Pons (tissue), 1 donor: Measurements from ENCODE around the gene SESN2.

ENCODE experiments used
- DNase-seq: peaks from one replicate; pipeline ENCODE4 v3.0.0-alpha.2; 2016; ENCODE audit warnings: low spot score

The SESN2 gene

DNA sequence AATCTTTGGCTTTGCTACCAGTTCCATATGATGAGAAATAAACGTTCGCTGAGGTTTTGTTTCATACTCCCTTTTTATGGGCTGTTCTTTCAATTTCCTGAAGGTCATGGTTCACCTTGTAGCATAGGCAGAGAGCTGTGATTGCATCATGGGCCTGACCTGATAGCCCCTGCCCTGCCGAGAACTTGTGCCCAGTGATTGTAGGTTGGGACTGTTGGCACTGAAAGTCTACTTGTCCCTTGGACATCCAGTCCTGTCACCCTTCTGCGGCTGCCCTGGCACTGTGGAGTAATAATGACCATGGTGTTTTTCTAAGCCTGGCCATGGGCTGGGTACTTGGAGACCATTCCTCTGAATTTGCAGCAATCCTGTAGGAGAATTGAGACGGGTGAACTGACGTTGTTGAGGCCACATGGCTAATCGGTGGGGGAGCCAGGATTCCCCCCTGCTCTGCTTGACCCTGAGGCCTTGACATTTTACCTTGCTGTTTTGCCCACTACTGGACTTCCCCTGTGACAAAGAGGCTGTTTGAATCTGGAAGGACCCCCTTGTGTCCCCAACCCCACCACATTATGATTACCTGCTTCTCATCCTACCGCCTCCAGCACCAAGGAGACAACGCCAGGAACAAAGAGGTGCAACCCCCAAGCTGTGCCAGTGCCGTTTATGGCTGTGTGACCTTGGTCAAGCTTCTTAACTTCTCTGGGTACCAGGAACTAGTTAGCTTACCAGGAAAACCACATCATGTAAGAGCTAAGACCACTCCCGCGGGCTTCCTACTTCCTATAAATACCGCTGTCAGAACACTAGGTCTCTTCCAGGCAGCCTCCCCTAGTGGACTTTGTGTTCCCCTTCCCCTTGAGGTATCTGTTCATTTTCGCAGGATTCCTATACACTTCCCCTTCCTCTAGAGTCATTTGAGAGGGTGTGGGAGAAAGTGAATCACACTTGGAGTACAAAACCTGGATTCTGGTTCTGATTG is 23.4 kb downstream of the SESN2 start:
- no peak for DNase-seq

DNA sequence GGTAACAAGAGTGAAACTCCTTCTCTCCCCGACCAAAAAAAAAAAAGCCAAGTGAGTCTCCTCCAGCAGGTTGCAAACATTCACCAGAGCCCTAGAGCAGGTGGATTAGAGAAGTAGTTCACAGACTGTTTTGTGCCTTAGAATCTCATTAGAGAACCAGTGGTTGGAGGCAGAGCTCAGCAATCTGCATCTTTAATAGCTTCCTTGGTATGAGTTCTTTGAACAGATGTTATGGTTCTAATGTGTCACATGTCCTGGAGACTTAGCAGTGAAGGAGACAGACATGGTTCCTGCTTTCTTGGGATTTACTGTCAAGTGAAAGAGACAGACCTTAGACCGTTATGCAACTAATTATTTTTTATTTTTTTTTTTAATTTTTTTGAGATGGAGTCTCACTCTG is 26.8 kb downstream of the SESN2 start:
- DNase-seq: no peak

DNA sequence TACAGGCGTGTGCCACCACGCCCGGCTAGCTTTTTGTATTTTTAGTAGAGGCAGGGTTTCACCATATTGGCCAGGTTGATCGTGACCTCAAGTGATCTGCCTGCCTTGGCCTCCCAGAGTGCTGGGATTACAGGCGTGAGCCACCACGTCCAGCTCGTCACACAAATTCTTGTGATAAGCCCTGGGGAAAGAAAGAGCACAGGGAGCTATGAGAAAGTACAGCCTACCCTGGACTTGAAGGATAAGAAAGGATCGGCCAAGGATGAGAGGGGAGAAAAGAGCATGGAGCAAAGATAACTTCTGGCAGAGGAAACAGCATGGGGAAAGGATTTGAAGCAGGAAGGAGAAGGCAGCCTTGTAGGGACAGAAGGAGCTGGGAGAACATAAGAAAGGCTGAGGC is 29.2 kb downstream of the SESN2 start:
- DNase-seq: no peak

DNA sequence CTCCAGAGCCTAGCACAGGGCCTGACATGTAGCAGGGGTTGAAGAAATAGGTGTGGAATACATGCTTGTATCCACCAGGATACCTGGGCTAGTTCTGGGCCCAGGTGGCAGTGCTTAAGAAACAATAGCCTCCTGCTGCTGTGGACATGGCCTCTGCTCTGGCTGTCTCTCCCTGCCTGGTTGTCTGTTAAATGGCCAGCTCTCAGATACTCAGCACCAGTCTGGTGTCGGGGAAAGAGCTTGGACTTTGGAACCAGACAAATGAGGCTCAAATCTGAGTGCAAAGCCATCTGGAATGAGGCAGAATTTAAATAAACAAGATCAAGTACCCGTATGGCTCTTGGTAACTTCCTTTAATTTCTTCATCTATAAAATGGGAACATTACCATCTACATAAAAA is 31.5 kb downstream of the SESN2 start:
- no peak for DNase-seq

DNA sequence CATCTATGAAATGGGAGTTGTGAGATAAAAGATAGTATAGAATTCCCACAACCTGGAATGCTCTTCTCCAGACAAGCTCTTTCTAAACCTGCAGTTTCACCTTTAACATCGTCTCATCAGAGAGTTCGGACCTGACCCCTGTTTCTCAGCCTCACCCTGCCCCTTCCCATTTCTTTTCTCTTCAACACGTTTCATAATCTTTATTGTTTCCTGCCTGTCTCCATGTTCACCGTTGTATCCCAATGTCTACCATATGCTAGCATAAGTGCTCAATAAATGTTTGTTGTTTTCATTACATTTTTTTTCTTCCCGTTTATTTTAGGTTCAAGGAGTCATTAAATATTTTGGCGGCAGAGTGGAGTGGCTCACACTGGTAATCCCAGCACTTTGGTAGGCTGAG is 32.4 kb downstream of the SESN2 start:
- no peak for DNase-seq

DNA sequence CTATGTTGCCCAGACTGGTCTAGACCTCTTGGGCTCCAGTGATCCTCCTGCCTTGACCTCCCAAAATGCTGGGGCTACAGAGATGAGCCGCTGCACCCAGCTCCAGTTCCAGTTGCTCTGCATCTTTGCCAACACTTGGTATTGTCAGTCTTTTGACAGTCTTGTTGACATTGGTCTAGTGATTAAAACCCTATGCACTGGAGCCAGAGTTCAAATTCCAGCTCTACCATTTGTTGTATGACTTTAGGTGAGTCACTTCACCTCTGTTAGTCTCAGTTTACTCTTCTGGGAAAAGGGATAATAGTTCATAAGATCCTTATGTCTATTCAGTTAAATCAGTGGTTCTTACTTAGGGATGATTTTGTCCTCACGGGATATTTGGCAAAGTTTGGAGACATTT is 36.6 kb downstream of the SESN2 start:
- no peak for DNase-seq

DNA sequence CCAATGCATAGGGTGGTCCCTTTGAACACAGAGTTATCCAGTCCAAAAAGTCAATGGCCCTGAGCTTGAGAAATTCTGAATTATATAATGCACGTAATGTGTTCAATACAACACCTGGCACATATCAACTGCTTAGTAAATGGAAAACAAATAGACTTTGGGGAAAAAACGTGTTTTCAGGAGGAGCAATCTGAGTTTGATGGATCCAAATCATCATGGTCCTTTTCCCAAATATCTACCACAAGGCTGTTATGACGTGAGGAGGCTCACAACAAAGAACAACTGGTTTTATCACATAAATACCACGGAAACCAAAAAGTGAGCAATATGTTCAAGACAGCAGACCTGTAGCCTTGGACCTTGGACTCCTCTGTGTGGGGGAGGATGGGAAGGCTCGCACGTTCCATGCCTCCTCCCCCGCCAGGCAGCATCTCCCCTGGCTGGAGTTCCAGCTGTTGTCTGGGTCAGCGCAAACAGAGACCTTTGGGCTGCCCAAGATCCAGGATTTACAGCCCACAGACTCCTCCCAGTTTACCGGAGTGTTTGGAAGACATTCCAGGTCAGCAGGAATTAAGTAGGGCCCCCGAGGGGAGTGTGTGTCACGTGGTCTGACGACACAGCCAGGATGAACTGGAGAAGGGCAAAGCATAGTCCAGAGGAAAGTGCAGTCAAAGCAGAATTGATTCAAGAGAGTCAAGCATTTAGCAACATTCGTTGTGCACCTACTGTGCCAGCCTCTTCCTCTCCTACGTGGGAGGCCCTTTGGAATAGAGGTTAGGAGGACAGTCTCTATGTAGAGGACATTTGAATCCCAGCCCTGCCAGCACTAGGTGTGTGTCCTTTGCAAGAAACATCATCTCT is 37.3 kb downstream of the SESN2 start:
- no peak for DNase-seq

DNA sequence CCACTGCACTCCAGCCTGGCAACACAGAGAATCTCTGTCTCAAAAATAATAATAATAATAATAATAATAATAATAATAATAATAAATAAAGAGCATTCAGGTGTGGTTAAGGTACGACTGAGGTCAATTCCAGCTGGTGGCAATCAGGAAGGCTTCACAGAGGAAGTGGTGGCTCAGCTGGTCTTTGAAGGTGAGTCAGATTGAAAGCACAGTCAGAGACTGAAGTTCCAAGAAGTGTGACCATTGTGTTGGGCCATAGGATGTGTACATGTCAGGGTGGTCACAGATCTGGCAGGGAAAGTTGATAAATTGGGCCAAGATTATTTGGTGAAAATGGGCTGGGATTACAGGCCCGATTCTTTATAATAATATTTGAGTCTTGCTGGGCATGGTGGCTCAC is 38.5 kb downstream of the SESN2 start:
- DNase-seq: no peak

DNA sequence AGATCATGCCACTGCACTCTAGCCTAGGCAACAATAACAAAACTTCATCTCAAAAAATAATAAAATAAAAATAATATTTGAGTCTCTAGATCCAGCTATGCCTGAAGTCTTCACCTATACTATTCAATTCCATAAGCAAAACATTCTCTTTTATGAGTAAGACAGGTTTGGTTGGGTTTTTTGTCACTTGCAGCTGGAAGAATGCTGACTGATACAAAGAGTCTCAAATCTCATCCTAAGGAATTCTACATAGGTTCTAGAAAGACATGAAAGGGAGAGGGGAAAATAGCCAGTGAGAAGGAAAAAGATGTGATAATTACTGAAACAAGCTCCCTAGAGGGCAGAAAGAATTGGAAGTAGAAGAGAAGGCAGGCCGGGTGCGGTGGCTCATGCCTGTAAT is 39.1 kb downstream of the SESN2 start:
- DNase-seq: no peak

DNA sequence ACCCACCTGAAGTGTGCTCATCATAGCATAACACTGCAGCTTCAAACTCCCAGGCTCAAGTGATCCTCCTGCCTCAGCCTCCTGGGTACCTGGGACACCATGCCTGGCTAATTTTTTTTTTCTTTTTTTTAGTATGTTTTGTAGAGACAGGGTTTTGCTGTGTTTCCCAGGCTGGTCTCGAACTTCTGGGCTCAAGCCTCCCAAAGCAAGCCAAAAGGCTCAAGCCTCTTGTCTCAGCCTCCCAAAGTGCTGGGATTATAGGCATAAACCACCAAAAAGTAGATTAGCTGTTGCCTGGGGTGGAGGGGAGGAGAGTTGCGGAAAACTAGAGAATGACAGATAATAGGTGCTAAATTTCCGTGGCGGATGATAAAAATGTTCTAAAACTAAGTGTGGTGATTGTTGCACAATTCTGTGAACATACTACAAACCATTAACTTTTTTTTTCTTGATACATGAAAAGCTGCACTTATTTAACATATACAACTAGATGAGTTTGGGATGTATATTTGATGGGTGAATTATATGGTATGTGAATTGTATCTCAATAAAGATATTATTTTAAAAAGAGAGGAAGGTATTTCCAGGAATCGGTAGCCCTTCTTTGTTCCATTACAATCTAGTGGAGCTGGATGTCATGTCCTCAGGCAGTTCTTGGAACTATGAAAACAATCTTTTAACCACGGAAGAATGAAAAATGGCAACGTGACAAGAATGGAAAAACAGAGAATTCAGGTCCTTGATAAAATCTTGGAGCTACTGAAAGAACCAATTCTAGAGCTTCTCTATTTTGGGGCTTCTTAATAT is 42.3 kb downstream of the SESN2 start:
- no peak for DNase-seq

DNA sequence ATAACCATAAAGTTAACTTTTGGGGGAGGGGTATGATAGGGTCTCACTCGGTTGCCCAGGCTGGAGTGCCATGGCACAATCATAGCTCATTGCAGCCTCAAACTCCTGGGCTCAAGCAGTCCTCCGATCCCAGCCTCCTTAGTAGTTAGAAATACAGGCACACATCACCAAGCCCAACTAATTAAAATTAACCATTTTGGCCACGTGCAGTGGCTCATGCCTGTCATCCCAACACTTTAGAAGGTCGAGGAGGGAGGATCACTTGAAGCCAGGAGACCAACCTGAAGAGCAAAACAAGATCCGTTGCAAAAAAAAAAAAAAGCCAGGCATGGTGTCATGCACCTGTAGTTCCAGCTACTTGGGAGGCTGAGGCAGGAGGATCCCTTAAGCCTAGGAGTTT is 42.9 kb downstream of the SESN2 start:
- DNase-seq: no peak

DNA sequence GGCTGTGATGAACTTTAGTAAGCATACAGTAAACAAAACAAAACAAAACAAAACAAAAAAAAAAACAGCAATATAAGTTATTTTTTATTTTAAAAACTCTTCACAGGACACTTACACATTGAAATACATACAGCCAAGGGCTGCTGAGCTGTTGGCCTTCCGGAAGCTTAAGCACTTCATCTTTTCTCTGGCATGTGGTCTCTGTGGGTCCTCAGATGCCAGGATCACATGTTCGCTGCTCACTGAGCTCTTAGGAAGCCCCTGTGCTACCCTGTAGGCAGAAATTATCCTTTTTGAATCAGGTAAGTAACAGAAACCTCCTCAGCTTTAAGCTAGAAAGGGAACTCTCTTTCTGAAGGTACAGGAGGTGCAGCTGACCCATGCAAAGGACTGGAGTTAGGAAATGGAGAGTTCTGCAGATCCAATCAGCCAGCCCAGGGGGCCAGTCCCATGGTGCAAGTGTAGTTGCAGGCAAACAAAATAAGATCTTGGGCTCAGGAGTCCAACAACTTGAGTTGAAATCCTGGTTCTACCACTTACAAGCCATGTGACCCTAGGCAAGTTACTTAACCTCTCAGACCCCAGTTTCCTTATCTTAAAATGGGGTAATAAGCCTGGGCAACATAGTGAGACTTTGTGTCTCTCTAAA is 47.1 kb downstream of the SESN2 start:
- DNase-seq: no peak

DNA sequence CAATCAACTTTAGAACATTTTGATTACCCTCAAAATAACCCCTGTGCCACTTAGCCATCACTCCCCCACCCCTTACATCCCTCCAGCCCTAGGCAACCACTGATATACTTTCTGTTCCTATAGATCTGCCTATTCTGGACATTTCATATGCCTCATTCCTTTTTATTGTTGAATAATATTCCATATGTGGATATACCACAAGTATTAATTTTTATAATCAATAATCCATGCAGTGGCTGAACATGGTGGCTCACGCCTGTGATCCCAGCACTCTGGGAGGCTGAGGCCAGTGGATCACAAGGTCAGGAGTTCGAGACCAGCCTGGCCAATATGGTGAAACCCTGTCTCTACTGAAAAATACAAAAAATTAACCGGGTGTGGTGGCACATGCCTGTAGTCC is 49.4 kb downstream of the SESN2 start:
- DNase-seq: no peak

DNA sequence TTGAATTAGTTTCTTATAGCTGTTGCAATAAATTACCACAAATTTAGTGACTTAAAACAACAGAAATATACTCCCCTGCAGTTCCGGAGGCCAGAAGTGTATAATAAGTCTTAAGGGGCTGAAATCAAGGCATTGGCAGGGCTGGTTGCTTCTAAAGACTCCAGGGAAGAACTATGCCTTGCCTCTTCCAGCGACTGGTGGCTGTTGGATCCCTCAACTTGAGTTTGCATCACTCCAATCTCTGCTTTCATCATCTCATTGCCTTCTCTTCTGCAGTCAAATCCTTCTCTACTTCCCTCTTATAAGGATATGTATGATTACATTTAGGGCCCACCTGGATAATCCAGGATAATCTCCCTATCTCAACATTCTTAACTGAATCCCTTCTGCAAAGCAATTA is 50.4 kb downstream of the SESN2 start:
- DNase-seq: no peak

DNA sequence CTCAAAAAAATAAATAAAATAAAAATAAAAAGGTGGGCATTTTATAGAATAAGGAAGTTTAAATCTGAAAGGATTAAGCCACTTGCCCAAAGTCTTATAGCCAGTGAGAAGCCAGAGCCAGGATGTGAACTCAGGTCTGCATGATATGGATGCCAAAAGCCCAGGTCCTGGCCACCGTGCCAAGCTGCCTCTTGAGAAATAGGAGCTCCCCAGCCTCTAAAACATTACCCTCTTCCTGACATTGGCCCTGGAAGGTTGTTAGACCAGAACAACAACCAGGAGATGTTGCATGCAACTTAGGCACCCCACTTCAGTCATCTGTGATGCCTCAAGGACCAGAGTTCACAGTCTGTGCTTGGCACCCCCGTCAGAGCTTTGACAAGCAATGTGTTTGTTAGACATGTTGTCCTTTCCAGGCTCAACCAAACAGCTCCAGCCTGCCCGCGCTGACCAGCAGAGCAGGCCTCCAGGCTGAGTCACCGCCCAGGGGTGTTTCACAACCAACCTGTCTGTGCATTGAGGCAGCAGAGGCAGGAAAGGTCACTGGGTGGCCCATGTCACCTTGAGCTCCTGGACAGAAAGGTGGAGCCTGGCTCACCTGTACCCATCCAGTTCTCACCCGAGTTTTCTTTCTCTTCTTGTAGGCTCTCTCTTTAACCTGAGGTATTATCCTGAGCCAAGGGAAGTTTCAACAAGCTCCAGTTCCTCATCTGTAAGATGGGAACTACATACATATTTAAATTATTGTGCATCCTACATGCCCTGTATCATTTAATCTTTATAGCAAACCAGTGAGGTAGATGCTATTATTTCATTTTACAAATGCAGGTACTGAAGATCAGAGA is 54.6 kb downstream of the SESN2 start:
- no peak for DNase-seq

DNA sequence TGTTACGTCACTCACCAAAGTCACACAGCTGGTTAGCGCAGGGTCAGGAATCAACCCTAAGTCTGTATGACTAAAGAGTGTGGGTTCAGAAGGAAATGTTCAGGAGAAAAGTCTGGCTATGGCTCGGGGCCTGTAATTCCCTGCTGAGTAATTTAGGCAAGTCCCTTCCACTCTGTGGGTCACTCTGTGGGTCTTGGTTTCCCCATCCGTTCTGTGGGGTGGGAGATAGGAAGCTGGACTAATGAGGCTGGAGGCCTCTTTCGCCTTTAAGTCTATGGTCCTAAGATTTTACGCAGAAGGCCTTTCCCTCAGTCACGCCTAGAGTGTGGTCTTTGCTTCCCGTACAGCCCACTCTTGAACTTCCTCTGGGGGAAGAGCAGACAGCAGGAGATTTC is 55.2 kb downstream of the SESN2 start:
- no peak for DNase-seq

DNA sequence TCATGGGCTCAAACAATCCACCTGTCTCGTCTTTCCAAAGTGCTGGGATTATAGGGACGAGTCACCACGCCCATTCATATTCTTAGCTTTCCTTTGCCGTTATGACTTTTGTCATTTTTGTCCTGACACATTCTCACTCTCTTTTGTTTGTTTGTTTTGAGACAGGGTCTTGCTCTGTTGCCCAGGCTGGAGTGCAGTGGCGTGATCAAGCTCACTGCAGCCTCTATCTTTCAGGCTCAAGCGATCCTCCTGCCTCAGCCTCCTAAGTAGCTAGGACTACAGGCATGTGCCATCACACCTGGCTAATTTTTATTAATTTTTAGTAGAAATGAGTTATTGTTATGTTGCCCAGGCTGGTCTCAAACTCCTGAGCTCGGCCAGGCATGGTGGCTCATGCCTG is 57.7 kb downstream of the SESN2 start:
- DNase-seq: no peak

DNA sequence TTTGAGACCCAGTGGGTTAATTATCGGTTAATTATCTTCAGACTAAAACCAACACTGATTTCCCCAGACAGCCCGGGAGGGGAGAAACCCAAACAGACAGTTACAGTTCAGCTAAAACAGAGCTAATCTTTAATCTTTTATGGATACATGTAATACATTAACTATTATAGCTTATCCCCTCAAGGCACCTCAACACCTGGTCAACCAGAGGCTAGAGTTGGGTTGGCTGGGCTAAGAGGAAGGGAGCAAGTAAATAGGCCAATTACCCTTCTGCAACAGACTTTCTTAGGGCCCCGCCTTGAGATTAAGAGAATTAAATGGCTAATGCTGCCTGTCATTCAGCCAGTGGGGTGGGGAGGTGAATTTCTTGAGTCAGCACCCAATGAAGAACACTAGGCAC is 62.9 kb downstream of the SESN2 start:
- no peak for DNase-seq

DNA sequence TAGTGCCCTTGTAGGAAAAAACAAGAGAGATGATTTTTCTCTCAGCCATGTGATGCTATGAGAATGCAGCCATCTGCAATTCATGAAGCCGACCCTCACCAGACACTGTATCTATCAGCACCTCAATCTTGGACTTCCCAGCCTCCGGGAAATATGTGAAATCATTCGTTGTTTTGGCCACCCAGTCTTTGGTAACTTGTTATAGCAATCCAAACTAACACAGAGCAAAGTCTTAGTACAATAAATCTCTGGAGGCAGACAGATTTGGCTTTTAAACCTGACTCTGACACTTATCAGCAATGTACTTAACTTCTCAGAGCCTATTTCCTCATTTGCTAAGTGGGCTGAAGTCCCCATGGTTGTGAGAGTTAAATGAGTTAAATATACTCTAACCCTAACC is 64.4 kb downstream of the SESN2 start:
- DNase-seq: no peak

DNA sequence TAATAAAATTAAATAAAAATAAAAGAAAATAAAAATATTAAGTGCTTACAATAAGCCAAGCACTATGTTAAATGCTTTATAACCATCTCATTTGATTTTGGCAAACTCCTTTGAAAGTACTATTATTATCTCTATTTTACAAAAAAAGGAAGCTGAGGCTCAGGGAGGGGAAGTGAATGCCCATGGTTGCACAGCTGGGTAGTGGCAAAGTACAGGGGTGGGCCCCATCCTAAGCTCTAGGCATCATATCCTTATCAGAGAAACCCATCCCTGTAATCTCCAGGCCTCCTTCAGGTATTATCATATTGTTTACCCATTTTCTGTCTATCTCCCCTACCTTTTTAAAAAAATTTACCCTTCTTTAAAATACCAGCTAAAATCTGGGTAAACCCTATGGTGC is 67.2 kb downstream of the SESN2 start:
- peak; percentile 15 for DNase-seq

DNA sequence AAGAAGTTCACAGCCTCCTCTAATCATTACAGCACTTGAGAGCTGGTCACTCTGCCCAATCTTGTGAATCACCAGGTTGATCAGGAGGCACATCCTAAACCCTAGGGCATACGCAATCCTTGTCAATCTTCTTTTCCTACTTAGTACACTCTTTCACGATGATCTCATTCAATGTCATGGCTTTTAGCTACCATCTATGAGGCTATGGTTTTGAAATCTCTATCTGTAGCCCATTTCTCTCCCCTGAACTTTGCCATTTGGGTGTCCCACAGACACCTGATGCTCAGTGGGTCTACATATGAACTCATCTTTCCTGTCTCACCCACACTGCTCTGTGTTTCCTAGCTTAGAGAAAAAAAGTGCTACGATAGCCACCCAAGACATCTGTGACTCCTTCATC is 67.7 kb downstream of the SESN2 start:
- no peak for DNase-seq
